ENCODE data around the gene CCDC85B. TPM values are rescaled to one million over a fixed set of nuclear protein-coding genes. Genes with fewer than 3 reads are reported as not detected.

CCDC85B gene
- total RNA-seq, 1 experiment from 2014 or later = 14.7 TPM

DNA sequence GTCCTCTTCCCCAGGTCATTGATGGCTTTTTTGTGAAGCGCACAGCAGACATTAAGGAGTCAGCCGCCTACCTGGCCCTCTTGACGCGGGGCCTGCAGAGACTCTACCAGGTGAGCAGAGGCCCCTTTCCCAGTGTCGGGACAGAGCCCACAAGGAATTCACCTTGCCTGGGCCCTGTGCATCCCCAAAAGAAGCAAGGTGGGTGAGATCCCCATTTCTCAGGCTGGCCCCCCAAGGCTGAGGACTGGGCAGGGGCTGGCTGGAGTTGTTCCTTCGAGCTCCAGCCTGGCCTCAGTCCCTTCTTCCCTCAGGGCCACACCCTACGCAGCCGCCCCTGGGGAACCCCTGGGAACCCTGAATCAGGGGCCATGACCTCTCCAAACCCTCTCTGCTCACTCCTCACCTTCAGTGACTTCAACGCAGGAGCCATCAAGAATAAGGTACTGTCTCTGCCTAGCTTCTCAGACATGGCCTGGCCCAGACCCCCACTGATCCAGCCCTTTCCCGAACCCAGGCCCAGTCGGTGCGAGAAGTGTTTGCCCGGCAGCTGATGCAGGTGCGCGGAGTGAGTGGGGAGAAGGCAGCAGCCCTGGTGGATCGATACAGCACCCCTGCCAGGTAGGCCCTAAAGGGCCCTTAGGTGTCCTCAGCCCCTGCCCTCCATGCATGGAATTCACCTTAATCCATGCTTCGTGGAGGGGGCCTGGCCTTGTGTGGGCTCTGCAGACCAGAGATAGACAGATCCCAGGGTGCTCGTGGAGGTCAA, 25.6 kb upstream of the CCDC85B start:
- Histone ChIP-seq H3K27me3 (replicated peaks; ENCODE audit: control insufficient read depth, insufficient read depth, low read length) (no peaks in the 10 kb centered on the region), H3K36me3 (ENCODE audit: control insufficient read depth, insufficient read depth, low read length) (no peaks in the 10 kb centered on the region), H3K4me1 (peaks cover 8% of the 10 kb centered on the region), H3K9me3 (no peaks in the 10 kb centered on the region), H3K4me3 (ENCODE audit: low read depth, low read length) (no peak overlapping the region)
- H3K27ac Mint-ChIP-seq (ENCODE audit: unreplicated experiment) = no peak overlapping the region
- DNase-seq = no peak
- intact Hi-C loops (cut with micrococcal nuclease; ENCODE audit: unreplicated experiment) = no loop called here
- ChIA-PET POLR2A (interaction anchor here (0.7 kb wide), 1 partner anchor 65 kb away, joined by 3 read pairs; no protein-coding TSS in a partner anchor), CTCF (interaction anchor here (1.0 kb wide), 1 partner anchor 23 kb away, joined by 6 read pairs; the partner anchor contains the start of gene FIBP)
- no TSS peak for BruUV-seq (replicated peaks)
- peaks cover 52% of the 10 kb centered on the region for H3K36me3 Mint-ChIP-seq (ENCODE audit: insufficient read depth, unreplicated experiment)
- no peaks in the 10 kb centered on the region for H3K27me3 Mint-ChIP-seq (ENCODE audit: insufficient read depth, unreplicated experiment)
- TF ChIP-seq, protein P1, sequence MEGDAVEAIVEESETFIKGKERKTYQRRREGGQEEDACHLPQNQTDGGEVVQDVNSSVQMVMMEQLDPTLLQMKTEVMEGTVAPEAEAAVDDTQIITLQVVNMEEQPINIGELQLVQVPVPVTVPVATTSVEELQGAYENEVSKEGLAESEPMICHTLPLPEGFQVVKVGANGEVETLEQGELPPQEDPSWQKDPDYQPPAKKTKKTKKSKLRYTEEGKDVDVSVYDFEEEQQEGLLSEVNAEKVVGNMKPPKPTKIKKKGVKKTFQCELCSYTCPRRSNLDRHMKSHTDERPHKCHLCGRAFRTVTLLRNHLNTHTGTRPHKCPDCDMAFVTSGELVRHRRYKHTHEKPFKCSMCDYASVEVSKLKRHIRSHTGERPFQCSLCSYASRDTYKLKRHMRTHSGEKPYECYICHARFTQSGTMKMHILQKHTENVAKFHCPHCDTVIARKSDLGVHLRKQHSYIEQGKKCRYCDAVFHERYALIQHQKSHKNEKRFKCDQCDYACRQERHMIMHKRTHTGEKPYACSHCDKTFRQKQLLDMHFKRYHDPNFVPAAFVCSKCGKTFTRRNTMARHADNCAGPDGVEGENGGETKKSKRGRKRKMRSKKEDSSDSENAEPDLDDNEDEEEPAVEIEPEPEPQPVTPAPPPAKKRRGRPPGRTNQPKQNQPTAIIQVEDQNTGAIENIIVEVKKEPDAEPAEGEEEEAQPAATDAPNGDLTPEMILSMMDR (IDR thresholded peaks at IDR 0.05; ENCODE audit: insufficient read depth in 1 of 2, low read depth in 1 of 2, low read length in 1 of 2, severe bottlenecking in 1 of 2, unreplicated experiment in 1 of 2) = no peak
- H3K9me3 Mint-ChIP-seq (ENCODE audit: unreplicated experiment) = no peaks in the 10 kb centered on the region
- H3K4me3 Mint-ChIP-seq (ENCODE audit: unreplicated experiment) = no peak overlapping the region
- peaks cover 4% of the 10 kb centered on the region for H3K4me1 Mint-ChIP-seq (ENCODE audit: low read depth, unreplicated experiment)

DNA sequence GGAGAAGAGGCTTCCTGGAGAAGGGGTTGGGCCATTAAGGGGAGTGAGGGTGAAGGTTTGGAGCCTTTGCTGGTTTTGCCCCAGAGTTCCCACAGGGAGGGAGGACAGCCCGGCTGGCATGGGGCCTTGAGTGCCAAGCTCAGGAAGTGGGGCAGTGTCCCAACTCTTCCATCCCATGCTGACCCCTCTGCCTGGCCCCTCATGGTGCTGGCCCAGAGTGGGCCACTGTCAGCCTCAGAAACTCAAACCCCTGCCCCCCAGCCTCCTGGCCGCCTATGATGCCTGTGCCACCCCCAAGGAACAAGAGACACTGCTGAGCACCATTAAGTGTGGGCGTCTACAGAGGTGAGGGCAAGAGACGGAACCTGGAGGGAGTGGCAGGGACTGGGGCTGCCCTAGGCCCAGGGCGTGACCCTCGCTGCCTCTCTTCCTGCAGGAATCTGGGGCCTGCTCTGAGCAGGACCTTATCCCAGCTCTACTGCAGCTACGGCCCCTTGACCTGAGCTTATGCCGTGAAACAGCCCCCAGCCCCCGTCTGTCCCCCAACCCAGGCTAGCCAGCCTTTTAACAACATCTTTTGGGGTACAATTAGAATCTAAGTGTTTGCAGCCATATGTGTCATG, 24.8 kb upstream of the CCDC85B start:
- intact Hi-C loops (cut with micrococcal nuclease; ENCODE audit: unreplicated experiment) = no loop called here
- no TSS peak for BruUV-seq (replicated peaks)

More for the DNA sequence above, 24.8 kb upstream of the CCDC85B start:
- ChIA-PET POLR2A (interaction anchor here (0.7 kb wide), 2 partner anchors 7 to 65 kb away, joined by 3 read pairs; no protein-coding TSS in a partner anchor), CTCF (no interaction called here)
- Mint-ChIP-seq H3K27ac (ENCODE audit: unreplicated experiment) (no peak overlapping the region), H3K4me3 (ENCODE audit: unreplicated experiment) (no peak overlapping the region), H3K36me3 (ENCODE audit: insufficient read depth, unreplicated experiment) (peaks cover 52% of the 10 kb centered on the region), H3K9me3 (ENCODE audit: unreplicated experiment) (no peaks in the 10 kb centered on the region), H3K4me1 (ENCODE audit: low read depth, unreplicated experiment) (no peaks in the 10 kb centered on the region), H3K27me3 (ENCODE audit: insufficient read depth, unreplicated experiment) (no peaks in the 10 kb centered on the region)
- no peaks in the 10 kb centered on the region for H3K36me3 ChIP-seq (ENCODE audit: control insufficient read depth, insufficient read depth, low read length)
- no peaks in the 10 kb centered on the region for H3K9me3 ChIP-seq
- no peaks in the 10 kb centered on the region for H3K27me3 ChIP-seq (replicated peaks; ENCODE audit: control insufficient read depth, insufficient read depth, low read length)
- DNase-seq = no peak
- TF ChIP-seq, protein P1 (IDR thresholded peaks at IDR 0.05; ENCODE audit: insufficient read depth in 1 of 2, low read depth in 1 of 2, low read length in 1 of 2, severe bottlenecking in 1 of 2, unreplicated experiment in 1 of 2) = no peak
- peaks cover 8% of the 10 kb centered on the region for H3K4me1 ChIP-seq
- H3K4me3 ChIP-seq (ENCODE audit: low read depth, low read length) = no peak overlapping the region

Measured in Caco-2 (cell line).